HG02943 (cell line): ENCODE measurements around the gene COTL1.
"Not testable (repeated sequence)": the region's sequence is repeated elsewhere in the genome, so short reads cannot be mapped to it uniquely, and the experiment has no call there.

Source experiments
- ATAC-seq: cut with Tn5 transposase; IDR thresholded peaks from one replicate; pipeline ENCODE4 v1.9.1; 2021; ENCODE audit warnings: mild to moderate bottlenecking, low read depth, moderate library complexity; ENCODE audit not compliant: unreplicated experiment

Gene COTL1

GRCh38 chr16:84575914-84576313, 42.0 kb downstream of the COTL1 start:
- ATAC-seq, result no peak

- ATAC-seq, result no peak
These were observed 43.7 kb downstream of the COTL1 start for GRCh38 chr16:84574191-84574590.

DNA sequence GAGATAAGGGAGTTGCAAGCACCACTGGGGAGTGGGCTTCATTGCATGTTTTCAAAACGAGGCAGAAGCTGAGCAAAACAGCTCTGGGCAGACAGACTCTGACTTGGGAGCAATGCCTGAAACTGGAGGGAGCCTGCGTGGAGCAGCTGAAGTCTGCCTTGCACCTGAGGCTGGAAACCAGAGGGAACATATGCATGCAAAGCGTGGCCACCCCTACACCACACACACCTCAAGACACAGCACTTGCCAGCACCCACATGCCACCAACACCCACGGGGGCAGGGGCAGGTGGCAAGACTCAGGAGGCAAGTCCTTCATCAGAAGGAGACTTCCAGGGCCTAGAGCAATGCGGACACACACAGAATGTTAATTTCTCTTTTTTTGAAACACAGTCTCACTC, 45.8 kb downstream of the COTL1 start:
- ATAC-seq, result no peak

- ATAC-seq, result no peak
These were observed 46.4 kb downstream of the COTL1 start for GRCh38 chr16:84571506-84571905.

DNA sequence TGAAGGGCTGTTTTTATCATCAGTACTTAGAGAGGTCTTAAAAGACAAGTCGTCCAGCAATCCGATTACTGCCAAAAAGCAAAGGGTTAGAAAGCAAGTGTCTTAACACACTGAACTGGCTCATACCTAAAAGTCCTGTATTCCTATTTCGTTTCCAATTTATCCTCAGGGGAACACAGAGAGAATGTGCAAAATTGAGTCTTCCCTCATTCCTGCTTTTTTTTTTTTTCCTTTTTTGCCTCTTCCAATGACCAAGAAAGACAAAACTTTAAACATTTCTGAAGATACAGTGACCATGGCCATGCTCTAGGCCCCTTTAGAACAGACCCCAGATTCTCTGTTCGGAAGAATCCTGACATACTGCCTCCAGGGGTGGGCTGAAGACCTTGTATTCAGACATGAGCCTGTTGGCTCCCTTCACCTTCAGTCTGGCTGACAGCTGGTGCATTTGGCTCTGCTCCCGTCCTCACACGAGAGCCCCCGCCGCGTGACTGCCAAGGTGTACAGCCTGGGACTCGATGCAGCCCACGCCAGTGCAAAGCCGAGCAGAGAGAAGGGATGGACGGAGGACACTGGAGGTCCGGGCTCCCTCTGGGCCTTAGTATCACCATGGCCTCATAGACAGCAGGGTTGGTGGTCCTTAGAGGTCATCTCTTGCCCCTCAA, 47.0 kb downstream of the COTL1 start:
- ATAC-seq, result no peak

DNA sequence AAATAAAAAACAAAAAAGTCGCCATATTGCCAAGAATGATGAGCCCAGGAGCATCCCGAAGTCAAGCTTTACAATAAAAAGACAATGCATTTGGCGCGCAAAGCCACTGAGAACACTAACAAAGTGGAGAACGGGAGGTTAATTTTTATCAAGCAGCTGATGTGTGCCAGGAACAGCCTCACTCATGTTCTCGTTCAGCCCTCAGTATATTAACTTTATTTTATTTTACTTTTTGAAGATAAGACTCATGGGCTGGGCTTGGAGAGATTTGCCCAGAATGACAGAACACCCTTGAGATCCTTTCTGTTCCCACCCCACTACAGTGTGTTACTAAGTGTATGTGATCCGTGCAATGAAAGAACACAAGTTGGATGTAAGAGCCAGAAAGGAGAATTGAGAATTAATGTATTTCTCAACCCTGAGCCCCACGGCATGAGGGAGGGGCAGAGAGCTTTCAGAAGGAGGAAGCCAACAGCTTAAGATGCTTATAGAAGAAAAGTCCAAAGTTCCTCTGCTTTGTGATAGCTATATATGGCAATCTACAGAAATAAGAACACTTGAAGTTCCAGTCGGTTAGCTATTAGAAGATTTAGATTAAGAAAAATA, 48.4 kb downstream of the COTL1 start:
- no peak for ATAC-seq

GRCh38 chr16:84568066-84568465, 49.8 kb downstream of the COTL1 start:
- ATAC-seq, result no peak

- ATAC-seq, result no peak
These were observed 50.5 kb downstream of the COTL1 start for GRCh38 chr16:84567286-84567962.

DNA sequence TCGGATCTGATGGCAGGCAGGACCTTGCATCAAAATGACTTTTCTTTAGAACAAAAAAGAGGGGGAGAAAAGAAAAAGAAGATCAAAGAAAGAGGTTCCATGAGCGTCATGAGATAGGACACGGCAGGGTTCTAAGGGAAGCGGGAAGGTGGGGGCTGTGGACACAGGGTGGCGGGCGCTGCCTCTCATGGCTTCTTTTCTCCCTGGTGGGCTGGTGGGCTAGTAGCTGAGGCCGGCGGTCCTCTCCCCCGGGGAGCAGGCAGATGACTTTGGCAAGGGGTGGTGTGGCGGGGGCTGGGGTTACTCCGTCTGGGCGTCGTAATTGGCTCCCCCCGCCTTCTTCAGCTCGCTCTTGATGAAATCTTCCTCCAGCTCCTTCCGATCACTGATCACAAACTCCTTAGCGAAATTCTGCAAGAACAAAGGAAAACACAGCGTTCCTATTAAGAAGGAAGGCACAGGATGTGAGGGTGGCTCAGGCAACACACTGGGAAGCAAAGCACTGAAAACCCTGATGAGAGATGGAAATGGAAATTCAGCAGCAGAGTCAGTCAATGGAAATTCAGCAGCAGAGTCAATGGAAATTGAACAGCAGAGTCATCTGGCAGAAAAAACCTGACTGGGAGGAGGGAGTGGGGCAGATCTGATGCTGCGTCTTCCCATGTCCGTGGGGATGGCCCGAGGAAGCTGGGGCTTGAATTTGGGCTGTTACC, 51.2 kb downstream of the COTL1 start:
- no peak for ATAC-seq

DNA sequence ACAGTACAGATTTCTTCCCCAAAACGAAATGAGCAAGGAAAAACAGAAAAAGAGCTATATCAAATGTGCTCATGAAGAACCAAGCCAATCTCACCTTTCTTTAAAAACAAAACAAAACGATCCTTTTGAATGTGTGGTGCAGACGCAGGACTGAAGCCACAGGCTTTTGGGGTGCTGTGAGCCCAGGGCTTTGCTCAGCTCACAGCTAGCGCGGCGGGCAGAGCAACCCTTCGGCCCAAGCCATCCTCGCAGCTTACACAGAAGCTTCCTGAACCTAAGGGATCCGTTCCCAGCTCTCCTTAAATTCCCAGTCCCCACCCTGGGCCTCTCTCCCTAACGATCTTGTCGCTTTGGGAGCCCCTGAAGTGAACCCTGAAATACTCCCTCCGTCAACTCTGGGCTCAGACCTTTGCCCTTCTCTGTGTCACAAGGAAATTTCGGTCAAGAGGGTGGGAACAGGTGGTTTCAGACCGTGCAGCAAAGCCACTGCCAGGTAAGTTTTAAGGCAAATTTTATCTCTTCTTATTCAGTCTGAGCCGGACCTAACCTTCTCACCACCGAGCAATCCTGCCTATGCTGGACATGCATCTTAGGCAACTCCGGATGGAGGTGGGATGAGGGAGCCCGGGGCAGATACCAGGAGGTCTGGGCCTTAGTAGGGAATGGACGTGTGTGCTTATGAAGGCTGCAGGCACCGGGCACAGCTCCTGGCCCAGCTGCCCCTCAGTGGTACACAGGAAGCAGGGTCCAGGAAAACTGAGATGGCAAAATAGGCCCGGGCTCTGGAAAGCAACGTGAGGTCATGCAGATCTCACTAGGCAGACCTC, 52.0 kb downstream of the COTL1 start:
- no peak for ATAC-seq

GRCh38 chr16:84563786-84564420, 54.0 kb downstream of the COTL1 start:
- ATAC-seq, result no peak

- no peak for ATAC-seq
These were observed 54.7 kb downstream of the COTL1 start for GRCh38 chr16:84563064-84563715.

GRCh38 chr16:84562174-84562815, 55.6 kb downstream of the COTL1 start:
- ATAC-seq, result no peak

- ATAC-seq, result no peak
These were observed 56.6 kb downstream of the COTL1 start for GRCh38 chr16:84561291-84561690.

DNA sequence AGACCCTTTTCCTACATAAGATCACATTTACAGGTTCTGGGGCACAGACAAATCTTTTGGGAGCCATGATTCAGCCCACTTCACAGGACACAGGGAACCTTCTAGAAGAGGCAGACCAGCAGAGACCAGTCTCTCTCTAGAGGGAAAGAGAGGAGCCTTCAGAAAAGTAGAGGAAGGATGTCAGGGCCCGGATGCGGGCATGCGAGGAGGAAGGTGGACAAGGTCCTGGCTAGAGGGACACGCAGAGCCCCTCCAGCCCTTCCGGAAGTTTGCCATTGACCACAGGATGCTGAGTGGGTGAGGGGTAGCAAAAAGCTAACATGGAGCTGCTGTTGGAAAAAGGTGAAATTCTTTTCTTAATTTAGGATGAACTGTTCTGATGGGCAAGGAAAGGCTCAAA, 57.6 kb downstream of the COTL1 start:
- no peak for ATAC-seq

GRCh38 chr16:84559311-84559932, 58.5 kb downstream of the COTL1 start:
- ATAC-seq, result no peak

DNA sequence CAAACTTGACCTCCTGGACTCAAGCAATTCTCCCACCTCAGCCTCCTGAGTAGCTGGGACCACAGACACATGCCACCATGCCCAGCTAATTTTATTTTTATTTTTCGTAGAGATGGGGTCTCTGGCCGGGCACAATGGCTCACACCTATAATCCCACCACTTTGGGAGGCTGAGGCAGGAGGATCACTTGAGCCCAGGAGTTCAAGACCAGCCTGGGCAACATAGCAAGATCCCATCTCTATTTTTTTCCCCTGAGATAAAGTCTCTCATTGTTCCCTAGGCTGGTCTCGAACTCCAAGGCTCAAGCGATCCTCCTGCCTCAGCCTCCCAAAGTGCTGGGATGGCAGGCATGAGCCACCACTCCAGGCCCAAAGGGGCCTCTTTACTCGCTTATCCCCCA, 59.0 kb downstream of the COTL1 start:
- ATAC-seq, result not testable (repeated sequence)

DNA sequence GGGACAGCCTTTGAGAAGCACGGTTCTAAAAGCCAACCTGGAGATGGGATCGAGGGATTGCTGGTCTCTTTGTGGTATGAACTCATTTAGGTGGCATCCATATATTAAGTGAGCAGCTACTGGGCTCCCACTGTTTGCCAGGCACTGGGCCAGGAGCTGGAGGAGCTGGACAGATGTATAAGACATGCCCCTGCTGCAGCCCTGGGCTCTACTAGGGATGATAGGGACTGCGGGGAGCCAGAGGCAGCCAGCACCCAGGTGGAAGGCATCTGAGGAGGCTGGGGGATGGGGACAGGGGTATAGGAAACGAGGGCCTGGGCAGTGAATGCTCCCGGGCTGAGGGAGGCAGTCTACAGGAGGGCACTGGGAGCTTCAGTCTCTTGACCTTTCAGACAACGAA, 60.4 kb downstream of the COTL1 start:
- ATAC-seq, result no peak

GRCh38 chr16:84557059-84557458, 60.8 kb downstream of the COTL1 start:
- ATAC-seq, result no peak
